ENCODE measurements around the gene GINM1. TPM values are rescaled to one million over a fixed set of nuclear protein-coding genes. Genes with fewer than 3 reads are reported as not detected.

Gene GINM1
- total and polyA plus RNA-seq, 9 of the 15 experiments (the other 6 are each of a cell fraction or from before 2014, with no cell fraction given): 5.0 to 19.3 (median 14.2) TPM

- no peak for TF ChIP-seq PRDM10 (IDR thresholded peaks at IDR 0.05; ENCODE audit: partially characterized antibody)
- TF ChIP-seq TCFL5 (CRISPR knock-in tag; conservative IDR thresholded peaks at IDR 0.05): no peak
- TF ChIP-seq ZNF212 (CRISPR knock-in tag; IDR thresholded peaks at IDR 0.05): no peak
- TF ChIP-seq ZNF444 (CRISPR knock-in tag; IDR thresholded peaks at IDR 0.05): no peak
- no peak for TF ChIP-seq BCL6 (CRISPR knock-in tag; IDR thresholded peaks at IDR 0.05)
- no peak for TF ChIP-seq CBX5 (IDR thresholded peaks at IDR 0.05; ENCODE audit: borderline replicate concordance, low read depth)
- no peak for TF ChIP-seq SNAPC5 (CRISPR knock-in tag; IDR thresholded peaks at IDR 0.05)
- peak; percentile 23; the same call in 1 of the 2 replicates for TF ChIP-seq ATF6 (CRISPR knock-in tag; IDR thresholded peaks at IDR 0.05)
- no peak for TF ChIP-seq ZSCAN29 (IDR thresholded peaks at IDR 0.05)
- no peak for TF ChIP-seq ASH1L (IDR thresholded peaks at IDR 0.05; ENCODE audit: borderline replicate concordance, low read depth, partially characterized antibody)
- TF ChIP-seq CAMTA2 (CRISPR knock-in tag; conservative IDR thresholded peaks at IDR 0.05): no peak
- TF ChIP-seq NR1H2 (CRISPR knock-in tag; IDR thresholded peaks at IDR 0.05): peak; percentile 92; the same call in 1 of the 2 replicates
- no peak for TF ChIP-seq MTA3 (IDR thresholded peaks at IDR 0.05; ENCODE audit: borderline replicate concordance)
- 0 out of 4 replicates have a peak, but pooled peaks of 1 of the 2 experiments have one; percentile 26 for TF ChIP-seq SIN3A (IDR thresholded peaks at IDR 0.05; ENCODE audit: borderline replicate concordance in 2 of 2, control insufficient read depth in 1 of 2, low read depth in 2 of 2, low read length in 2 of 2)
- no peak for TF ChIP-seq TCF3 (CRISPR knock-in tag; IDR thresholded peaks at IDR 0.05)
- no peak for TF ChIP-seq SMARCC2 (IDR thresholded peaks at IDR 0.05; ENCODE audit: low read depth)
- no peak for TF ChIP-seq CGGBP1 (CRISPR knock-in tag; IDR thresholded peaks at IDR 0.05)
- TF ChIP-seq ZNF253 (CRISPR knock-in tag; conservative IDR thresholded peaks at IDR 0.05): no peak
- TF ChIP-seq RBM22 (IDR thresholded peaks at IDR 0.05; ENCODE audit: low read depth, low read length, poor library complexity, severe bottlenecking): no peak
- no peak for TF ChIP-seq CEBPZ (IDR thresholded peaks at IDR 0.05; ENCODE audit: borderline replicate concordance, low read depth, low read length)
These were observed 20.9 kb upstream of the GINM1 start (continued) for GRCh38 chr6:149545258-149545753.

All from K562 (cell line).